Measurements from ENCODE around the gene MBP. TPM values are rescaled to one million over a fixed set of nuclear protein-coding genes. Genes with fewer than 3 reads are reported as not detected.

MBP gene
- total and polyA plus RNA-seq, 2 of the 13 experiments (the other 11 are each of a cell fraction or from before 2014, with no cell fraction given), result 5.0 to 8.5 TPM

DNA sequence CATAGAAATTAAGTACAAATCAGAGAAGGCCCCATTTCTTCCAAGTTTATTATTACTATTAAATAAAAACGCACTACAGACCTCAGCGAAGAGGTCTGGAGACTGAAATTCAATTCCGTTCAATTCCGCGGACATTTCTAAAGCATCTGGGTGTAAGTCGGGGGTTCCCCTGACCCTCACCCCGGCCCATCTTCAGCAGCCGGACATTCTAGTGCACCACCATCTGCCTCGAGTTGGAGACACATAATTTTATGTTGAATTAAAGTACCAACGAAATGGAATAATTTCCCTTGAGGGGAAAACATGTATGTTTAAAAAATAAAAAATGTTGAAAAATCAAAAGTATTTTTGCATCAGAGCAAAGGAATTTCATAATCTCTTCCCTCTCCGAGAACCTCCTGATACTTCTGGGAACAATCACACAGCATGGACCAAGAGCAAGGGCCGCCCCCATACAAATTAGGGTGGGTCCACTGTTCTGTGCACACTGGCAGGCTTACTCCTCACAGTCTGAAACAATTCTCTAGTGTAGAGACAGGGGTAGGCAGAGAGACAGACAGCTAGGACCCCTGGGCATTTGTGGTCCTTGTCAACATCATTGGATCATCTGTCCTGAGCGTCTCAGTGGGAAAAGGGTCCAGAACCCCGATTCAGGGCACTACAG lies 29.3 kb downstream of the MBP start:
- no peak for DNase-seq (ENCODE audit: low spot score)
- Histone ChIP-seq H3K27ac (ENCODE audit: extremely low read length, insufficient read depth, low read length) (no peak overlapping the region), H2AFZ (ENCODE audit: low read length) (no peak overlapping the region), H3K9me3 (ENCODE audit: low read length) (no peaks in the 10 kb centered on the region), H3K36me3 (replicated peaks in 1 of 2; ENCODE audit: control insufficient read depth in 1 of 2, insufficient read depth in 2 of 2, low read length in 2 of 2) (no peaks in the 10 kb centered on the region; a peak in 2 of 5 replicates), H3K27me3 (ENCODE audit: control insufficient read depth in 1 of 2, insufficient read depth in 2 of 2, low read length in 2 of 2) (no peaks in the 10 kb centered on the region), H3K4me3 (replicated peaks in 1 of 3; ENCODE audit: insufficient read depth in 1 of 3, low read depth in 2 of 3, low read length in 3 of 3) (no peak overlapping the region), H3K4me1 (ENCODE audit: insufficient read depth, low read length) (peaks cover 9% of the 10 kb centered on the region), H3K9ac (ENCODE audit: insufficient read depth, low read depth, low read length) (no peak overlapping the region), H3K79me2 (ENCODE audit: insufficient read depth, low read length) (no peaks in the 10 kb centered on the region), H3K4me2 (ENCODE audit: low read depth, low read length) (no peak overlapping the region), H4K20me1 (ENCODE audit: insufficient read depth, low read length) (no peaks in the 10 kb centered on the region)
- TF ChIP-seq NFATC3 (CRISPR knock-in tag; IDR thresholded peaks at IDR 0.05) (no peak), MED1 (CRISPR knock-in tag; IDR thresholded peaks at IDR 0.05) (no peak), MBNL3 (CRISPR knock-in tag; conservative IDR thresholded peaks at IDR 0.05) (no peak)
- ATAC-seq, result no peak
- BruUV-seq (replicated peaks), result no TSS peak
- ChIA-PET POLR2A (no interaction called here), CTCF (ENCODE audit: low intra/inter-chr PET ratio, low total read pairs) (no interaction called here)
- FAIRE-seq, result no peak
- 89% methylated on average over 14 of the region's 14 CpGs for WGBS (ENCODE audit: low lambda C conversion rate)
- intact Hi-C loops (cut with micrococcal nuclease; ENCODE audit: unreplicated experiment), result no loop called here
- in situ Hi-C loops (cut with HindIII; ENCODE audit: extremely low pct_ligation_motif_present, low pct_unique_long_range_greater_than_20kb), result no loop called here

DNA sequence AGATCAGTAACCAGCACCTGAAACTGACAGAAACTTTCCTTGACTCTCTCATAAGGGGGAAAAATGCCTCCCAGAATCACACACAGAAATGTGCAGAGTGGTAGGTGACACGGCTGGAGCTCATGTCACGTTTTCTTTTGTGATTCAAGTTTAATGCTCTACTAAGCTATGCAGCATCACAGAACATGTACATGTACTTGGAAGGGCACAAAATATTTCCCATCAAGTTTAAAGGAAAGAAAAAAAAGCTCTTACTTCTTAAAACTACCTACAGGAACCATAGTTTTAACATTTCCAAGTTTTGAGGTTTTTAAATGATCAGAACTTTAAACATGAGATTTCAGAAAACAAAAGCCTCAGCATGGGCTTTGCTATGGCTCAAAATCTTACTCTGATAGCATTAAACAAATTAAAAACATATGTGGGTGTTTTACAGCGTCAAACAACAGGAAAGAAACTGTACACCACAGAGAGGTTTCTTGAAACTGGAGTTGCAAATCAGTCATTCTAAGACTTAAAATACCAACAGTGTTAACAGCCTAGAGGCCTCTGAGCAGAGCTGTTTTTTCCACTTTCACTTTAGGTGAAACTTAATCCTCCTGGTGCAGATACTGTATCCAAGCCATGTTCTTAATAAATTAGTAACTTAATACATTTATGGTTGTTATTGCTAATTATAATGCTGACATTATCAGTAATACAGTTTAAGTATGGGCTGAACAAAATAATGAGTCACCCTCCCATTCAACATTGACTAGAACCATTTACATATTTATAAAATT lies 30.1 kb downstream of the MBP start:
- FAIRE-seq, result no peak
- H3K4me2 ChIP-seq (ENCODE audit: low read depth, low read length), result no peak overlapping the region
- no peak for DNase-seq (ENCODE audit: low spot score)
- H3K4me1 ChIP-seq (ENCODE audit: insufficient read depth, low read length), result peaks cover 9% of the 10 kb centered on the region
- WGBS (ENCODE audit: low lambda C conversion rate), result 95% methylated on average over 3 of the region's 3 CpGs
- ATAC-seq, result no peak
- in situ Hi-C loops (cut with HindIII; ENCODE audit: extremely low pct_ligation_motif_present, low pct_unique_long_range_greater_than_20kb), result no loop called here
- H2AFZ ChIP-seq (ENCODE audit: low read length), result no peak overlapping the region
- ChIA-PET POLR2A (no interaction called here), CTCF (ENCODE audit: low intra/inter-chr PET ratio, low total read pairs) (no interaction called here)
- H3K27me3 ChIP-seq (ENCODE audit: control insufficient read depth in 1 of 2, insufficient read depth in 2 of 2, low read length in 2 of 2), result no peaks in the 10 kb centered on the region
- H4K20me1 ChIP-seq (ENCODE audit: insufficient read depth, low read length), result no peaks in the 10 kb centered on the region
- BruUV-seq (replicated peaks), result no TSS peak
- H3K79me2 ChIP-seq (ENCODE audit: insufficient read depth, low read length), result no peaks in the 10 kb centered on the region
- H3K27ac ChIP-seq (ENCODE audit: extremely low read length, insufficient read depth, low read length), result no peak overlapping the region
- no peak overlapping the region for H3K4me3 ChIP-seq (replicated peaks in 1 of 3; ENCODE audit: insufficient read depth in 1 of 3, low read depth in 2 of 3, low read length in 3 of 3)
- no peak overlapping the region for H3K9ac ChIP-seq (ENCODE audit: insufficient read depth, low read depth, low read length)
- H3K9me3 ChIP-seq (ENCODE audit: low read length), result no peaks in the 10 kb centered on the region
- intact Hi-C loops (cut with micrococcal nuclease; ENCODE audit: unreplicated experiment), result no loop called here
- no peaks in the 10 kb centered on the region; a peak in 2 of 5 replicates for H3K36me3 ChIP-seq (replicated peaks in 1 of 2; ENCODE audit: control insufficient read depth in 1 of 2, insufficient read depth in 2 of 2, low read length in 2 of 2)
- TF ChIP-seq, protein P1, sequence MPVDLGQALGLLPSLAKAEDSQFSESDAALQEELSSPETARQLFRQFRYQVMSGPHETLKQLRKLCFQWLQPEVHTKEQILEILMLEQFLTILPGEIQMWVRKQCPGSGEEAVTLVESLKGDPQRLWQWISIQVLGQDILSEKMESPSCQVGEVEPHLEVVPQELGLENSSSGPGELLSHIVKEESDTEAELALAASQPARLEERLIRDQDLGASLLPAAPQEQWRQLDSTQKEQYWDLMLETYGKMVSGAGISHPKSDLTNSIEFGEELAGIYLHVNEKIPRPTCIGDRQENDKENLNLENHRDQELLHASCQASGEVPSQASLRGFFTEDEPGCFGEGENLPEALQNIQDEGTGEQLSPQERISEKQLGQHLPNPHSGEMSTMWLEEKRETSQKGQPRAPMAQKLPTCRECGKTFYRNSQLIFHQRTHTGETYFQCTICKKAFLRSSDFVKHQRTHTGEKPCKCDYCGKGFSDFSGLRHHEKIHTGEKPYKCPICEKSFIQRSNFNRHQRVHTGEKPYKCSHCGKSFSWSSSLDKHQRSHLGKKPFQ (CRISPR knock-in tag; IDR thresholded peaks at IDR 0.05; ENCODE audit: insufficient replicate concordance), result no peak
- TF ChIP-seq SRSF9 (IDR thresholded peaks at IDR 0.05; ENCODE audit: borderline replicate concordance, insufficient read depth, low read depth, low read length, poor library complexity, severe bottlenecking), result no peak
- TF ChIP-seq, protein P2, sequence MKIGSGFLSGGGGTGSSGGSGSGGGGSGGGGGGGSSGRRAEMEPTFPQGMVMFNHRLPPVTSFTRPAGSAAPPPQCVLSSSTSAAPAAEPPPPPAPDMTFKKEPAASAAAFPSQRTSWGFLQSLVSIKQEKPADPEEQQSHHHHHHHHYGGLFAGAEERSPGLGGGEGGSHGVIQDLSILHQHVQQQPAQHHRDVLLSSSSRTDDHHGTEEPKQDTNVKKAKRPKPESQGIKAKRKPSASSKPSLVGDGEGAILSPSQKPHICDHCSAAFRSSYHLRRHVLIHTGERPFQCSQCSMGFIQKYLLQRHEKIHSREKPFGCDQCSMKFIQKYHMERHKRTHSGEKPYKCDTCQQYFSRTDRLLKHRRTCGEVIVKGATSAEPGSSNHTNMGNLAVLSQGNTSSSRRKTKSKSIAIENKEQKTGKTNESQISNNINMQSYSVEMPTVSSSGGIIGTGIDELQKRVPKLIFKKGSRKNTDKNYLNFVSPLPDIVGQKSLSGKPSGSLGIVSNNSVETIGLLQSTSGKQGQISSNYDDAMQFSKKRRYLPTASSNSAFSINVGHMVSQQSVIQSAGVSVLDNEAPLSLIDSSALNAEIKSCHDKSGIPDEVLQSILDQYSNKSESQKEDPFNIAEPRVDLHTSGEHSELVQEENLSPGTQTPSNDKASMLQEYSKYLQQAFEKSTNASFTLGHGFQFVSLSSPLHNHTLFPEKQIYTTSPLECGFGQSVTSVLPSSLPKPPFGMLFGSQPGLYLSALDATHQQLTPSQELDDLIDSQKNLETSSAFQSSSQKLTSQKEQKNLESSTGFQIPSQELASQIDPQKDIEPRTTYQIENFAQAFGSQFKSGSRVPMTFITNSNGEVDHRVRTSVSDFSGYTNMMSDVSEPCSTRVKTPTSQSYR (CRISPR knock-in tag; IDR thresholded peaks at IDR 0.05; ENCODE audit: borderline replicate concordance), result no peak
- no peak for TF ChIP-seq SALL2 (CRISPR knock-in tag; IDR thresholded peaks at IDR 0.05)
- TF ChIP-seq, protein P3, sequence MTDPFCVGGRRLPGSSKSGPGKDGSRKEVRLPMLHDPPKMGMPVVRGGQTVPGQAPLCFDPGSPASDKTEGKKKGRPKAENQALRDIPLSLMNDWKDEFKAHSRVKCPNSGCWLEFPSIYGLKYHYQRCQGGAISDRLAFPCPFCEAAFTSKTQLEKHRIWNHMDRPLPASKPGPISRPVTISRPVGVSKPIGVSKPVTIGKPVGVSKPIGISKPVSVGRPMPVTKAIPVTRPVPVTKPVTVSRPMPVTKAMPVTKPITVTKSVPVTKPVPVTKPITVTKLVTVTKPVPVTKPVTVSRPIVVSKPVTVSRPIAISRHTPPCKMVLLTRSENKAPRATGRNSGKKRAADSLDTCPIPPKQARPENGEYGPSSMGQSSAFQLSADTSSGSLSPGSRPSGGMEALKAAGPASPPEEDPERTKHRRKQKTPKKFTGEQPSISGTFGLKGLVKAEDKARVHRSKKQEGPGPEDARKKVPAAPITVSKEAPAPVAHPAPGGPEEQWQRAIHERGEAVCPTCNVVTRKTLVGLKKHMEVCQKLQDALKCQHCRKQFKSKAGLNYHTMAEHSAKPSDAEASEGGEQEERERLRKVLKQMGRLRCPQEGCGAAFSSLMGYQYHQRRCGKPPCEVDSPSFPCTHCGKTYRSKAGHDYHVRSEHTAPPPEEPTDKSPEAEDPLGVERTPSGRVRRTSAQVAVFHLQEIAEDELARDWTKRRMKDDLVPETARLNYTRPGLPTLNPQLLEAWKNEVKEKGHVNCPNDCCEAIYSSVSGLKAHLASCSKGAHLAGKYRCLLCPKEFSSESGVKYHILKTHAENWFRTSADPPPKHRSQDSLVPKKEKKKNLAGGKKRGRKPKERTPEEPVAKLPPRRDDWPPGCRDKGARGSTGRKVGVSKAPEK (CRISPR knock-in tag; IDR thresholded peaks at IDR 0.05; ENCODE audit: borderline replicate concordance), result no peak

All from HepG2 (cell line).